GM19328 (cell line): ENCODE results near the gene IMPA2.

Source experiments
- ATAC-seq: cut with Tn5 transposase; IDR thresholded peaks from one replicate; pipeline ENCODE4 v1.9.1; 2021; ENCODE audit warnings: mild to moderate bottlenecking, moderate library complexity; ENCODE audit not compliant: unreplicated experiment

The IMPA2 gene

DNA sequence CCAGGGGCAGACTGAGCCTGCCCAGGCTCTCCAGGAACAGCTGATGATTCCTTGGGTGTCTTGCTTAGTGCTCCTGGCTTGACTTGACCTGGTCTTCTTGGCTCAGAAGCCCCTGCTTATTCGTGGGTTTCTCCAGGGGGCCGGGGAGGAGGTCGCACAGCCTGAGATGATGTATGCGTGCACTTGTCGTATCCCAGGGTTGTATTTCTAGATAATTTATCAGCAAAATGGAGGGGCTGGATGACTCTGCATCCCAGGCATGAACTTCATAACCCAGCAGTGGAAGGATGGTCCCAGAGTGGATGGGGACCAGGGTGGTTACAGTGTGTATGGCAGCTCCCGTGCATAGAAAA lies 25.2 kb downstream of the IMPA2 start:
- ATAC-seq: no peak

DNA sequence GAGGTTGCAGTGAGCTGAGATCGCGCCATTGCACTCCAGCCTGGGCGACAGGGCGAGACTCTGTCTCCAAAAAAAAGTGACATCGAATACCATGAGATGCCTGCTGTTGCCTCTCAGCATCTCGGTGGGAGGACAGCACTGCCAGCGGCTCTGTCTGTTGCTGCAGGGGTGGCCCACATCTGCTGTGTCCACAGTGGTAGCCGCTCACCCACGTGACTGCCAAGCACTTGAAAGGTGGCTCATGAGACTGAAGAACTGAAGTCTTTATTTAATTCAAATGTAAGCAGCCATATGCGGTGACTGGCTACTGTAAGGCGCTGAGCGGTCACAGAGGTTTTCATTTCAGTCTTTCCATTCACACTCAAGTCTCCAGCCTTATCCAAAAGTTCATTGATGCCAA lies 25.8 kb downstream of the IMPA2 start:
- no peak for ATAC-seq

DNA sequence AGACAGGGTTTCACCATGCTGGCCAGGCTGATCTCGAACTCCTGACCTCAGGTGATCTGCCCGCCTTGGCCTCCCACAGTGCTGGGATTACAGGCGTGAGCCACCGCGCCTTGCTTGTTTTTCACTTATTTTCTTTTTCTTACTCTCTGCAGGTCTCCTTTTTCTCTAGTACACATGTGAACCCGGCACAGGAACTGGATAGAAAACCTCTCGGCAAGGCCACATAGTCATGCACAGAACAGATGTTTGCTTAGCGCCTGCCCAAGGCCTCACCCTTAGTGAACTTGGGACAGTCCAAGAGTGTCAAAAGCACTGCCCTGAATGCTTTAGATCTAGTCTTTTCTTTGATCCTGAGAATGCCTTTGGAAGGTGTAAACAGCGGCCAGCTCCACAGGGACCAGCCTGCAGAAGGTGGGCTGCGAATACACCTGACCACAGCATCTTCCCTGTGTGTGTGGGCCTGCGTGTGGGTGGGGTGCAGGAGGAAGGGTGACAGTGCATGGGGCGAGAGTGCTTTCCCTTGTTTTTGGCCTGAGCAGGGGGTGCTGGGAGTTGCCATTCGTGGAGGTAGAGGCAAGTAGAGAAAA lies 27.0 kb downstream of the IMPA2 start:
- ATAC-seq: no peak

GRCh38 chr18:12008842-12009580 lies 27.7 kb downstream of the IMPA2 start:
- no peak for ATAC-seq

GRCh38 chr18:12009581-12010140 lies 28.4 kb downstream of the IMPA2 start:
- no peak for ATAC-seq

- no peak for ATAC-seq
These were observed 29.0 kb downstream of the IMPA2 start for GRCh38 chr18:12010187-12010802.

DNA sequence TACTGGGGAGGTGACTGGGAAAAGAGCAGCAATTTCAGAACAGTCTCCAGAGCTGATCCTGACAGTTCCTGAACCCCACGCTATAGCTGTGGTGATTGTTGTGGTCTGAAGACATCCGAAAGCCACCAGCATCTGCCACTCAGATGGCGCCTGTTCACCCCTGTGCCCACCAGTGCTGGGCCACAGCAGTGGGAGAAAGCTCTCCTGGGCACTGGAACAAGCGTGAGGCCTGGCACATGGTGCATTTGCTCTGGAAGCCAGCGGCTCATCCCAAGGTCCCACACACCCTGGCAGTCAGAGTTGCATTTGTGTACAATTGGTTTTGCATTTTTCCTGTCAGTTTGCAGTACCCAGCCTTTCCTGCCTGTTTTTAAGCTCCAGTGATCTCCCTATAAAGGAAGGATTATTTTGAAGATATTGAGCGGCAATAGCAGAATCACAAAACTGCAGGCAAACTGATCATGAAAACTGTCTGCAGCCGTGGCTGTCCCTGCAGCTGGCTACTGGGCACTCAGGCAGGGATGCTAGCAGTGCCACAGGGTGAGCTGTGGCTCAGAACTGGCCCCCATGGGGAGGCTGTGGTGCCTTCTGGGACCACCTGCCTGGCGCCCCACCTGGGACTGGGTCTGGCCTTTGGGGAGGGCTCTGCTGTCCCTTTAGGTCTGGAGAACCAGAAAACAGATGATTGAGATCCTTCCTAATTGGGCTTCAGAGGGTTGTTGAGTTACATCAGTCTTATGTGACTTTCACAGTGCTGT lies 30.1 kb downstream of the IMPA2 start:
- ATAC-seq: no peak

- ATAC-seq: no peak
These were observed 30.7 kb downstream of the IMPA2 start for GRCh38 chr18:12011957-12012549.

DNA sequence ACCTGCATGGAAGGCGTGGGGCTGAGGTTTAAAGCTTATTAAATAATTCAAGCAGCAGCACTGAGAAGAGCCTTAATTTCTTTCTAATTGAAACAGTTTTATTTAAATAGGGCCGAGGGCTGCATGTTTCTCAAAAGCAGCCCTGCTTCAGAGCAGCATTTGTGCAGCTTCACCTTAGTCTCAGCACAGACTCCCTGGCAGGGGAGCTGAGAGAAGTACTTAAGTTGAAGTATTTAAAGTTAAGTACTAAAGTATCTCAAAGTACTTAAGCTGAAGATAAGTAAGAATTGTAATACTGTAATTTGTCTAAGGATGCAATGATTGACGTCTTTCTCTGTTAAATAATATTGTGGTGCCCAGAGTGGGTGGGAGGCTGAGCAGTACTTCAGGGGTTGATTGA lies 31.4 kb downstream of the IMPA2 start:
- no peak for ATAC-seq

DNA sequence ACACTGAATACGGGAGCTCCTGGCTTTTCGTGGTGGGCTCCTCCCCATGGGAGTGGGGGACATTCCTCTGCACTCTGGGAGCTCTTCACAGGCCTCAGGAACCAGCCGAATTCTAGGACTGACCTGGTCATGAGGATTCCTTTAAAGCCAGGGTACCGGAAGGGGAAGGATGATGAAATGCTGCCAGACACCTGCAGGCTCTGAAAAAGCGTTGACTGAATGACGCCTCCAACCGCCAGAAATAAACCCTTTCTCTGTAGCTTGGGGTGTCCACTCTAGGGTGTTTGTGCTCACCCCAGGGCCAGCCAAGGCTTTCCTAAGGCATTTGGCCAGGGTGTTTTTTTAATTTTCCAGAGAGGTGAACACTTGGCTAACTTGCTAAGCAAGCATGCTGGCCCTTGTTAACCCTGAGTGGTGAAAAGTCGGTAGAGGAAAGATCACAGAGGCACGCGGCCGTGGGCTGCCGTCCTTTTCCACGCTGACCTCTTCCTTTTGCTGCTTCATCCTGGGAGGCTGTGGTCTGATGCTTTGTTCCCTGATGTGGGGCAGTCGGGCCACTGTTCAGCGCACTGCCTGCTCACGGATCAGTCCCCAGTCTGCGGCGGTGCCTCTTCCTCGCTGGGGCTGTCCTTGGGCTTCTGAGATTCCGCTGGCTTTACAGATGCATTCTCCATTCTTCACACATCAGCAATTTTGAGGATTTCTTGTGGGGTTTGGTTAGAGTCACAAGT lies 32.0 kb downstream of the IMPA2 start:
- ATAC-seq: no peak

- no peak for ATAC-seq
These were observed 32.8 kb downstream of the IMPA2 start for GRCh38 chr18:12014086-12014485.

DNA sequence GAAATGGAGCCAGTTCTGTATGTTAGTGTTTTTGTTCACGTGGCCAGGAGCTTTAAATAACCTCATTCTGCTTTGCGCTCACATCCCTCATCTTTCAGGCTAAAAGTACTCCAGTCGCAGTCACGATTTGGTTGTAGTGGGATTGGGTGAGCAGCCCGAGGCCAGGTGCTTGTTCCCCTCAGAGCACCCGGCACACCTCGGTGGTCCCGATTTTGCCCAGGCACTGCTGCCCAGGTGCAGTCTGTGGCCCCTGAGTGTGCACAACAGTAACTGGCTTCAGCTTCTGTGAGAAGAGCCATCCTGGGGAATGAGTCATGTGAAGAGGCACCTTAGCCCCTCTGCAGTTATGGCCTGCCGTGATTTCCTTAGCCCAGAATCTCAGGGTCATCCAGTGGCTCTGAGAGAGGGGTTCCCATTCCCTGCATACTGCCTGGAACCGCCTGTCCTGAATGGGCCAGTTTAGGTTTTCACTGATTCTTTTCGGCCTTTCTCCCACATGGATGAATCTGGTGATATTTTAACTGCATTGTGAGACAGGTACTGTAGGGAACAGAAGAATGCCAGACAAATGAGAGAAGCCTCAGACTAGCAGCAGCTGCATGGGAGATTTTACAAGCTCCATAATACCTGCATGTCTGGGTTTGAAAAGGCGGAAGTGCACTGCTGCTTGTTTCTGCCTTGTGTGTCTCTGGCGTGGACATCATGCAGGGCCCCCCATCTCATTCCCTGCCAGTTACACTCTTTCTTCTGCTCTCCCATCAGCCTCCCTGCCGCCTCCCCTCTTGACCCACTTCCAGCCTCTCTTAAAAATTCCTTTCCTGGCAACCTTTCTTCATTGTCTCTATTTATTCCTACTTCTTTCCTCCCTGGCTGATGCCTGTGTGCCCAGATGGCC lies 33.5 kb downstream of the IMPA2 start:
- ATAC-seq: no peak

- ATAC-seq: no peak
These were observed 34.2 kb downstream of the IMPA2 start for GRCh38 chr18:12015416-12016062.

- no peak for ATAC-seq
These were observed 35.8 kb downstream of the IMPA2 start for GRCh38 chr18:12017081-12017480.

- no peak for ATAC-seq
These were observed 37.6 kb downstream of the IMPA2 start for GRCh38 chr18:12018861-12019260.

DNA sequence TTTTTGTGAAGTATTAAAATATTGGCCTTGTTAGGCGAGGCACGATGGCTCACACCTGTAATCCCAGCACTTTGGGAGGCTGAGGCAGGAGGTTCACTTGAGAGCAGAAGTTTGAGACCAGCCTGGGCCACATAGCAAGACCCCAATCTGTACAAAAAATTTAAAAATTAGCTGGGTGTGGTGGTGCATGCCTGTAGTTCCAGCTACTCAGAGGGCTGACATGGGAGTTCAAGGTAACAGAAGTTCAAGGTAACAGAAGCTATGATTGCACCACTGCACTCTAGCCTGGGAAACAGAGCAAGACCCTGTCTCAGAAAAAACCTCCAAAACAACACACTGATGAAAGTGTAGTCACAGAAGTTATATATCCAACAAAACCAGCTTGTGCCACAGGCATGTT lies 39.8 kb downstream of the IMPA2 start:
- ATAC-seq: no peak

DNA sequence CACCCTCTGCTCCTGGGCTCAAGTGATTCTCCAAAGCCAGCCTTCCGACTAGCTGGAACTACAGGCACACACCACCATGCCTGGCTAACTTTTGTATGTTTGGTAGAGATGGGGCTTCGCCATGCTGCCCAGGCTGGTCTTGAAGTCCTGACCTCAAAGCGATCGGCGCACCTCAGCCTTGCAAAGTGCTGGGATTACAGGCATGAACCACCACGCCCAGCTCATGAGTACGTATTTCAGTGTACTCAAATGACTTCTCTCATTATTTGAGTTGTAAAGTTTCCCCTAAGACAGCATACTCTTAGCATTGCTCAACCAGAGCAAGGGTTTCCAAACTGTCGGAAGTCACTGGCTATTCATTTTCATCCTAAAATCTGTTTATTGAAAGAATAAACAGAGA lies 40.3 kb downstream of the IMPA2 start:
- no peak for ATAC-seq

DNA sequence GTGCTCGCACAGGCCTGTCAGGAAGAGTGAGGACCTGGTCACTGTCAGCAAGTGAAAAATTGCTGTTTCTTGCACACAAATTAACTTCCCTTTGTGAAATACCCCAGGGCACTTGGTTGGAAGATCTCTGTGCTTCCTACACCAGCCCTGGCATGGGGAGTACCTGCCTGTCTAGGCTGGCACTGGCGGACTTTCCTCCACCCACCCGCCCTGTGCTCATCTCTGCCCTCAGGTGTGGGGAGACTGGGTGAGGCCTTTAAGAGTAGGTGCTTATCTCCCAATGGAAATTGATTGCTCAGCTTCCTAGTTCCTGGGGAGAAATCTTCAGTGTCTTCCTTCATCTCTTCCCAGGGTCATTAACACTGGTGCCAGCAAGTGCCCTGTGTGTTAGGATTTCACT lies 42.1 kb downstream of the IMPA2 start:
- ATAC-seq: no peak

DNA sequence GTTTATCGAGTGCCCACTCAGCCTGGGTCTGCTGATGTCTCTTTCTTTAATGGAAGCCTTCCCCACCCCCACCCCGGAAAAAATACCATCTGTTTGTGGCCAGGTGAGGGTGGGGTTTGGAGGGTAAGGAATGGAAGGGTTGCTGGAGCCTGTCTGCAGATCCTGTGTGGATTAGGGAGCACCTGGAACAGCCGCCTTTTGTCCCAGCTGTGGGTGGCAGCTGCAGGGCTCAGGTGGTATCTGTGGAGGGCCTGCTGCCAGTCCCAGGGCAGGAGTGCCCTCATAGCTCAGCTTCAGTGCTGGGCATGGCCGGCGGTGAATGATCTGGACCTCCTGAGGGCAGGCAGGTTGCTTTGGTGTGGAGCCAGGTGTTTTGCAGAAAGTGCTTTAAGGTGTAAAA lies 45.3 kb downstream of the IMPA2 start:
- ATAC-seq: no peak
